Liver (tissue), 9 donors: ENCODE data around the gene PKD1L1. TPM values are rescaled to one million over a fixed set of nuclear protein-coding genes. Genes with fewer than 3 reads are reported as not detected.

Experiments used
- DNase-seq: peaks from one replicate; pipeline ENCODE4 v3.0.0-alpha.2; 2017; ENCODE audit warnings: low spot score
- H3K27ac ChIP-seq, 2 donors: one replicate each; pipeline ENCODE4 v1.7.0; 2013; ENCODE audit warnings: inconsistent platforms in 2 of 2, low read length in 2 of 2, control low read depth in 1 of 2, low read depth in 1 of 2, mild to moderate bottlenecking in 1 of 2
- H3K27me3 ChIP-seq, 4 donors: one replicate each; pipeline versions ENCODE4 v1.6.1 to v1.7.0; 2013; ENCODE audit warnings: low read length in 3 of 4, inconsistent platforms in 1 of 4, mild to moderate bottlenecking in 1 of 4, moderate library complexity in 1 of 4; ENCODE audit not compliant: control insufficient read depth in 4 of 4, insufficient read depth in 4 of 4
- H3K36me3 ChIP-seq, 4 donors: one replicate each; pipeline versions ENCODE4 v1.6.1 to v1.7.0; 2013; ENCODE audit warnings: low read length in 3 of 4, mild to moderate bottlenecking in 3 of 4, low read depth in 1 of 4, moderate library complexity in 1 of 4; ENCODE audit not compliant: control insufficient read depth in 4 of 4, insufficient read depth in 3 of 4
- H3K4me1 ChIP-seq, 4 donors: one replicate each; pipeline versions ENCODE4 v1.6.1 to v1.7.0; 2013; ENCODE audit warnings: low read length in 3 of 4, mild to moderate bottlenecking in 3 of 4, moderate library complexity in 1 of 4; ENCODE audit not compliant: control insufficient read depth in 4 of 4, insufficient read depth in 4 of 4
- H3K4me3 ChIP-seq, 3 donors: one replicate each; pipeline versions ENCODE4 v1.6.1 to v1.7.0; 2013; ENCODE audit warnings: low read length in 3 of 3, control low read depth in 1 of 3, low read depth in 1 of 3, mild to moderate bottlenecking in 1 of 3
- H3K9ac ChIP-seq, 2 donors: one replicate each; pipeline ENCODE4 v1.7.0; 2013; ENCODE audit warnings: low read length in 2 of 2, mild to moderate bottlenecking in 2 of 2, moderate library complexity in 2 of 2, control low read depth in 1 of 2, low read depth in 1 of 2
- H3K9me3 ChIP-seq, 4 donors: one replicate each; pipeline versions ENCODE4 v1.6.1 to v1.7.0; 2013; ENCODE audit warnings: low read length in 3 of 4; ENCODE audit not compliant: control insufficient read depth in 4 of 4
- ATF3 ChIP-seq: IDR thresholded peaks from 2 replicates; pipeline ENCODE4 v1.6.1; 2016; ENCODE audit warnings: antibody characterized with exemption
- CTCF ChIP-seq: fragments of 150-350 bp; IDR thresholded peaks from 2 replicates; pipeline ENCODE4 v1.5.1; 2017; ENCODE audit warnings: improper control_type of control experiment, low read depth, low read length; ENCODE audit not compliant: missing input control
- EGR1 ChIP-seq, 2 donors: IDR thresholded peaks; 2 replicates each; pipeline ENCODE4 v1.6.1; 2016 to 2018; ENCODE audit warnings: antibody characterized with exemption in 2 of 2, low read depth in 2 of 2
- FOXA1 ChIP-seq: IDR thresholded peaks from 2 replicates; pipeline ENCODE4 v1.6.1; 2016; ENCODE audit warnings: antibody characterized with exemption
- FOXA2 ChIP-seq: IDR thresholded peaks from 2 replicates; pipeline ENCODE4 v1.6.1; 2016; ENCODE audit warnings: antibody characterized with exemption
- GABPA ChIP-seq, 2 donors: IDR thresholded peaks in 1 of 2; conservative IDR thresholded peaks in 1 of 2; 2 replicates each; pipeline ENCODE4 v1.6.1; 2016; ENCODE audit warnings: antibody characterized with exemption in 2 of 2, mild to moderate bottlenecking in 1 of 2, moderate library complexity in 1 of 2
- HNF4G ChIP-seq: IDR thresholded peaks from 2 replicates; pipeline ENCODE4 v1.6.1; 2016; ENCODE audit warnings: antibody characterized with exemption
- JUND ChIP-seq, 2 donors: IDR thresholded peaks; 2 replicates each; pipeline ENCODE4 v1.6.1; 2016; ENCODE audit warnings: antibody characterized with exemption in 2 of 2
- MAX ChIP-seq: IDR thresholded peaks from 2 replicates; pipeline ENCODE4 v1.6.1; 2016; ENCODE audit warnings: antibody characterized with exemption
- NR2F2 ChIP-seq: IDR thresholded peaks from 2 replicates; pipeline ENCODE4 v1.6.1; 2016; ENCODE audit warnings: antibody characterized with exemption
- RAD21 ChIP-seq, 2 donors: IDR thresholded peaks; 2 replicates each; pipeline ENCODE4 v1.6.1; 2016; ENCODE audit warnings: antibody characterized with exemption in 2 of 2, mild to moderate bottlenecking in 2 of 2
- REST ChIP-seq: IDR thresholded peaks from 2 replicates; pipeline ENCODE4 v1.6.1; 2016; ENCODE audit warnings: antibody characterized with exemption, mild to moderate bottlenecking
- RXRA ChIP-seq, 2 donors: IDR thresholded peaks; 2 replicates each; pipeline ENCODE4 v1.6.1; 2017 to 2018; ENCODE audit warnings: antibody characterized with exemption in 2 of 2, mild to moderate bottlenecking in 1 of 2
- SP1 ChIP-seq: IDR thresholded peaks from 2 replicates; pipeline ENCODE4 v1.6.1; 2018; ENCODE audit warnings: antibody characterized with exemption, mild to moderate bottlenecking
- TAF1 ChIP-seq: conservative IDR thresholded peaks from 2 replicates; pipeline ENCODE4 v1.6.1; 2016; ENCODE audit warnings: antibody characterized with exemption, mild to moderate bottlenecking
- YY1 ChIP-seq: IDR thresholded peaks from 2 replicates; pipeline ENCODE4 v1.6.1; 2016; ENCODE audit warnings: antibody characterized with exemption, mild to moderate bottlenecking
- ZBTB33 ChIP-seq: IDR thresholded peaks from 2 replicates; pipeline ENCODE4 v1.6.1; 2016; ENCODE audit warnings: antibody characterized with exemption
- WGBS: extraction: QIAGEN DNeasy Blood & Tissue Kit; methylation state at CpG from one replicate; pipeline ENCODE4 v1.1.7; 2013; 5-methylcytosine and 5-hydroxymethylcytosine counted together
- polyA plus RNA-seq, 2 donors: library from polyadenylated mRNA; stranded (reverse) in 1 of 2; unstranded in 1 of 2; fragments of 200-250 nt in 1 of 2; fragments of >200 nt in 1 of 2; fragmentation: Nextera tagmentation in 1 of 2; extraction: Ambion mirVana in 1 of 2; gene quantifications; one replicate each; pipeline versions ENCODE4 v1.2.1 to v1.2.3, GENCODE V29; 2013 to 2015
- total RNA-seq, 2 donors: library from RNA; depleted of rRNA; stranded (reverse); fragments of >200 nt; gene quantifications; one replicate each; pipeline ENCODE4 v1.2.3, GENCODE V29; 2014
- donor health status: healthy.
- donor health status: healthy.
- donor health status: healthy.
- donor health status: healthy.
- donor health status: healthy.

PKD1L1 gene
- total and polyA plus RNA-seq, 4 donors, result 0.08 to 0.25 (median 0.11) TPM

GRCh38 chr7:47803846-47804245, 144.4 kb downstream of the PKD1L1 start:
- 76% methylated on average over 4 of the region's 4 CpGs for WGBS
- Histone ChIP-seq H3K4me1 (peaks cover 0 to 11% (median 5%) of the 10 kb centered on the region in 4 donors), H3K4me3 (no peak overlapping the region), H3K27me3 (no peaks in the 10 kb centered on the region), H3K27ac (no peak overlapping the region), H3K9me3 (no peaks in the 10 kb centered on the region), H3K36me3 (no peaks in the 10 kb centered on the region), H3K9ac (no peak overlapping the region)
- TF ChIP-seq ZBTB33 (no peak), RXRA (IDR thresholded peaks at IDR 0.05) (no peak), GABPA (IDR thresholded peaks at IDR 0.05 in 1 of 2, conservative IDR thresholded peaks at IDR 0.05 in 1 of 2) (no peak), JUND (IDR thresholded peaks at IDR 0.05) (no peak), HNF4G (no peak), RAD21 (IDR thresholded peaks at IDR 0.05) (no peak), TAF1 (no peak), EGR1 (IDR thresholded peaks at IDR 0.05; ENCODE audit: low read depth in 2 of 2) (no peak), FOXA1 (no peak), FOXA2 (no peak), CTCF (no peak), NR2F2 (no peak), ATF3 (no peak)
- DNase-seq, result no peak

- WGBS, result 80% methylated on average over 6 of the region's 6 CpGs
- H3K9me3 ChIP-seq, result no peaks in the 10 kb centered on the region
These were observed 145.2 kb downstream of the PKD1L1 start for GRCh38 chr7:47803025-47803424.

More at GRCh38 chr7:47803025-47803424, 145.2 kb downstream of the PKD1L1 start:
- Histone ChIP-seq H3K4me1 (peaks cover 0 to 11% (median 5%) of the 10 kb centered on the region in 4 donors), H3K9ac (no peak overlapping the region), H3K27me3 (no peaks in the 10 kb centered on the region), H3K4me3 (no peak overlapping the region), H3K27ac (no peak overlapping the region), H3K36me3 (no peaks in the 10 kb centered on the region)
- no peak for TF ChIP-seq FOXA2
- TF ChIP-seq NR2F2, result no peak
- TF ChIP-seq RXRA (IDR thresholded peaks at IDR 0.05), result no peak
- no peak for TF ChIP-seq RAD21 (IDR thresholded peaks at IDR 0.05)
- TF ChIP-seq REST, result no peak
- TF ChIP-seq SP1, result no peak
- TF ChIP-seq MAX, result no peak
- TF ChIP-seq TAF1, result no peak
- TF ChIP-seq YY1, result no peak
- no peak for TF ChIP-seq JUND (IDR thresholded peaks at IDR 0.05)
- TF ChIP-seq EGR1 (IDR thresholded peaks at IDR 0.05; ENCODE audit: low read depth in 2 of 2), result no peak
- TF ChIP-seq GABPA (IDR thresholded peaks at IDR 0.05 in 1 of 2, conservative IDR thresholded peaks at IDR 0.05 in 1 of 2), result no peak
- TF ChIP-seq CTCF, result no peak
- TF ChIP-seq ZBTB33, result no peak
- TF ChIP-seq FOXA1, result no peak
- no peak for DNase-seq
